Measurements from ENCODE around the gene FOXJ1.

FOXJ1 gene

GRCh38 chr17:76090517-76091129, 50.4 kb downstream of the FOXJ1 start:
- DNase-seq, result no peak

GRCh38 chr17:76089680-76090516, 51.1 kb downstream of the FOXJ1 start:
- no peak for DNase-seq

- DNase-seq, result no peak
These were observed 52.0 kb downstream of the FOXJ1 start for GRCh38 chr17:76088868-76089576.

GRCh38 chr17:76088041-76088867, 52.8 kb downstream of the FOXJ1 start:
- DNase-seq, result no peak

- DNase-seq, result no peak
These were observed 53.5 kb downstream of the FOXJ1 start for GRCh38 chr17:76087531-76087930.

DNA sequence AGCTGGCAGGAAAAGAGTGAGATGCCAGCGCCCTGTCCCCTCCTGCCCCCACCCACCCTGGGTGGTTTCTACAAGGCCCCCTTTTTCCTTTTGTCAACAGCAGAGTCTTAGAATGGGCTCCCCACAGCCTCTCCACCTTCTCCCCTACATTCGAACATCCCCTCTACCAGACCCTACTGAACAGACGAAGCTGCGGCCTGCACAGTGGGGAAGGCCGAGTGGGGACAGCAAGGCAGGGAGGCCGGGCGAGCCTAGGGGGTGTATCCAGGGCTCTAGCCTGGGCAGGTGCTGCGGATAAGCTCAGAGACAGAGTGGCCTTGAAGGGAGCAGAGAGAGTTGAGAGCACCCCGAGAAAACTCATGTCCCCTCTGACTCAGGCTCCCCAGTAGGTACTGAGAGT, 54.7 kb downstream of the FOXJ1 start:
- no peak for DNase-seq

Measured in CD4-positive, alpha-beta T cell treated with Interleukin-10 for 1 hour (primary cell).